Measurements from ENCODE around the gene SPINK5. TPM values are rescaled to one million over a fixed set of nuclear protein-coding genes. Genes with fewer than 3 reads are reported as not detected.

SPINK5 gene
- total RNA-seq, 1 experiment from 2014 or later: 6.0 TPM

DNA sequence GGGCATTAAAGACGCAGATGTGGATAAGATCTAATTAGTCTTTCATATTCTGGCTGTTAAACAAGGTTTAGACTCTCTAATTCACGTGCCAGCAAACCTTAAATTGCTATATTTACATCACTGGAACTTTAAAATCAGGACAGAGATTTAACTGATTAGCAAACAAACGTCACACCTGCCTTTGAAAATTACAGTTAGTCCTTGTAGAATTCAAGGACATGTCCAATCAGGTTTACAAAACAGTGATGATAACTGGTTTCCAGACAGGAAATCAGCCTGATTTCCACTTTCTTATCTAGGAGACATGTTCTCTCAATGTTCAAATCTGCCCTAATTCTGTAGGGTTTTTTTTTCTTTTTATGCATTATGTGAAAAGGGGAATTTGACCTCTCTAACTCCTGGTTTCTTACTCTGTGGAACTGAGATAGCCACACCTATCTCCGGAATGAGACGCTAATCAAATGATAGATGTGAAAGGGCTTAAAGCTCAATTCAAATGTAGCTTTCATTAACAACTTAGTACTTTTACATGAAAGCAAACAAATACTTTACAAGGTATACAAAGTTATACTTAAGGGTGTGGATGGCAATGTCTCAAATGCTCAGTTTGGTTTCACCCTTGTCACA, 26.5 kb downstream of the SPINK5 start:
- Histone ChIP-seq H4K91ac (ENCODE audit: insufficient read length, low read depth, low read length) (no peak overlapping the region), H3K23me2 (ENCODE audit: insufficient read length, low read depth, low read length, poor library complexity, severe bottlenecking) (no peaks in the 10 kb centered on the region), H3K14ac (ENCODE audit: insufficient read depth, low read length) (no peak overlapping the region), H2BK120ac (ENCODE audit: low read depth, low read length, poor library complexity, severe bottlenecking) (no peak overlapping the region), H3K79me2 (ENCODE audit: insufficient read depth, low read length) (no peaks in the 10 kb centered on the region), H3K27me3 (ENCODE audit: insufficient read depth, low read length) (no peaks in the 10 kb centered on the region), H2AFZ (ENCODE audit: low read length) (no peak overlapping the region), H3K4me2 (ENCODE audit: insufficient read depth, insufficient read length, low read length) (no peak overlapping the region), H3K18ac (ENCODE audit: insufficient read length, low read depth, low read length) (no peak overlapping the region), H2BK20ac (ENCODE audit: low read depth, low read length, poor library complexity, severe bottlenecking) (no peak overlapping the region), H4K8ac (replicated peaks; ENCODE audit: insufficient read length, low read depth, low read length) (no peak overlapping the region), H3K4me1 (ENCODE audit: insufficient read depth, low read length) (no peaks in the 10 kb centered on the region), H3K79me1 (ENCODE audit: insufficient read depth, low read depth, low read length, poor library complexity, severe bottlenecking) (no peaks in the 10 kb centered on the region), H3T11ph (ENCODE audit: low read length) (no peak overlapping the region), H4K20me1 (ENCODE audit: control insufficient read depth, insufficient read depth, insufficient read length) (no peaks in the 10 kb centered on the region), H4K5ac (ENCODE audit: insufficient read length, low read depth, low read length) (no peak overlapping the region), H3K23ac (ENCODE audit: insufficient read length, low read depth, low read length) (no peak overlapping the region), H3K27ac (ENCODE audit: insufficient read length, low read depth, low read length) (no peak overlapping the region), H2BK12ac (ENCODE audit: insufficient read length, low read depth, low read length) (no peak overlapping the region), H3K9ac (ENCODE audit: extremely low read depth, insufficient read length, low read length) (no peak overlapping the region), H3K4ac (ENCODE audit: low read depth, low read length) (no peak overlapping the region), H3K9me3 (ENCODE audit: control insufficient read depth, low read depth, low read length) (no peaks in the 10 kb centered on the region), H2BK5ac (ENCODE audit: insufficient read length, low read length) (no peak overlapping the region), H2BK15ac (ENCODE audit: low read depth, low read length) (no peak overlapping the region), H3K56ac (ENCODE audit: insufficient read length, low read depth, low read length) (no peak overlapping the region), H2AK5ac (ENCODE audit: insufficient read length, low read length) (no peak overlapping the region)
- H3K4me3 Mint-ChIP-seq: no peak overlapping the region
- H3K9me3 Mint-ChIP-seq: no peaks in the 10 kb centered on the region
- peaks cover 0 to 5% of the 10 kb centered on the region in 2 experiments; a peak in 1 of 4 replicates for H3K4me1 Mint-ChIP-seq
- TF ChIP-seq, protein P1, sequence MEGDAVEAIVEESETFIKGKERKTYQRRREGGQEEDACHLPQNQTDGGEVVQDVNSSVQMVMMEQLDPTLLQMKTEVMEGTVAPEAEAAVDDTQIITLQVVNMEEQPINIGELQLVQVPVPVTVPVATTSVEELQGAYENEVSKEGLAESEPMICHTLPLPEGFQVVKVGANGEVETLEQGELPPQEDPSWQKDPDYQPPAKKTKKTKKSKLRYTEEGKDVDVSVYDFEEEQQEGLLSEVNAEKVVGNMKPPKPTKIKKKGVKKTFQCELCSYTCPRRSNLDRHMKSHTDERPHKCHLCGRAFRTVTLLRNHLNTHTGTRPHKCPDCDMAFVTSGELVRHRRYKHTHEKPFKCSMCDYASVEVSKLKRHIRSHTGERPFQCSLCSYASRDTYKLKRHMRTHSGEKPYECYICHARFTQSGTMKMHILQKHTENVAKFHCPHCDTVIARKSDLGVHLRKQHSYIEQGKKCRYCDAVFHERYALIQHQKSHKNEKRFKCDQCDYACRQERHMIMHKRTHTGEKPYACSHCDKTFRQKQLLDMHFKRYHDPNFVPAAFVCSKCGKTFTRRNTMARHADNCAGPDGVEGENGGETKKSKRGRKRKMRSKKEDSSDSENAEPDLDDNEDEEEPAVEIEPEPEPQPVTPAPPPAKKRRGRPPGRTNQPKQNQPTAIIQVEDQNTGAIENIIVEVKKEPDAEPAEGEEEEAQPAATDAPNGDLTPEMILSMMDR (conservative IDR thresholded peaks at IDR 0.05): no peak
- no peak overlapping the region for H3K27ac Mint-ChIP-seq
- no CpG with 5 or more reads among the region's 5 CpGs for whole genome bisulfite sequencing (ENCODE audit: extremely low coverage, insufficient read length, low lambda C conversion rate)
- H3K27me3 Mint-ChIP-seq (ENCODE audit: low read depth): no peaks in the 10 kb centered on the region
- H3K36me3 Mint-ChIP-seq (ENCODE audit: insufficient read depth in 1 of 3, low read depth in 3 of 3): peaks cover 0 to 8% (median 0%) of the 10 kb centered on the region in 3 experiments; a peak in 2 of 7 replicates
- no peak for DNase-seq

All from H9 (cell line).